Measurements from ENCODE around the gene TAS2R38.

DNA sequence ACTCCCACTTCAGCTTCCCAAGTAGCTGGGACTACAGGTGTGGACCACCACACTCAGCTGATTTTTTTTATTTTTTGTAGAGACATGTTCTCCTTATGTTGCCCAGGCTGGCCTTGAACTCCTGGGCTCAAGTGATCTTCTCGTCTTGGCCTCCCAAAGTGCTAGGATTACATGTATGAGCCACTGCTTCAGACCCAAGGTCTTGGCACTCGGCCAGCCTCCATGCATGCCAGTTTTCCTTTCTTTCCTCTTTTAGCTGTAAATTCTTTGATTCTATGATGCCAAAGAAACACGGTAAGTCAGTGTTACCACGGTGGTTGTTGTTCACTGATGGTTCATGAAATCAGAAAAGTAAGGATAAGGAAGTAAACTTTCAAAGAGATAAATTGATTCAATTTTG lies 19.1 kb upstream of the TAS2R38 start:
- no peak for TF ChIP-seq POLR2A (IDR thresholded peaks at IDR 0.05)
- no peak for TF ChIP-seq CTCF (IDR thresholded peaks at IDR 0.05)
